A673 (cell line): ENCODE measurements around the gene FAM83F. TPM values are rescaled to one million over a fixed set of nuclear protein-coding genes. Genes with fewer than 3 reads are reported as not detected.

ENCODE experiments used
- BruUV-seq: library from RNA; stranded (reverse); fragments of 400-500 nt; replicated peaks from 2 replicates; lab custom pipeline; 2021; lab: Mats Ljungman, UMichigan
- CTCF ChIA-PET: fragments of 300-600 bp; sonication (Branson Sonifier 250); formaldehyde crosslinking; loops from one replicate; lab custom pipeline; 2022; ENCODE audit warnings: antibody characterized with exemption; lab: Charles Lee
- POLR2A ChIA-PET: fragments of 300-600 bp; sonication (Branson Sonifier 250); formaldehyde crosslinking; loops from one replicate; lab custom pipeline; 2022; ENCODE audit warnings: antibody characterized with exemption; ENCODE audit not compliant: low non-redundant PET; lab: Charles Lee
- DNase-seq: peaks from one replicate; pipeline ENCODE4 v3.0.0-alpha.2; 2015; ENCODE audit warnings: low spot score
- H3K27ac ChIP-seq: fragments of 200-600 bp; sonication (generic); 2 replicates; pipeline ENCODE4 v1.5.1; 2016; ENCODE audit warnings: mixed run types, low read depth, mild to moderate bottlenecking, mixed read lengths, antibody characterized with exemption, low read length; ENCODE audit not compliant: poor library complexity, severe bottlenecking
- H3K27me3 ChIP-seq: fragments of 200-600 bp; sonication (generic); replicated peaks from 2 replicates; pipeline ENCODE4 v1.6.1; 2017; ENCODE audit warnings: mixed run types, low read depth, mild to moderate bottlenecking, mixed read lengths, antibody characterized with exemption, low read length; ENCODE audit not compliant: insufficient read depth, poor library complexity
- H3K36me3 ChIP-seq: fragments of 200-600 bp; sonication (generic); 2 replicates; pipeline ENCODE4 v1.6.1; 2016; ENCODE audit warnings: mixed run types, mild to moderate bottlenecking, mixed read lengths, antibody characterized with exemption, low read length; ENCODE audit not compliant: insufficient read depth, poor library complexity, severe bottlenecking
- H3K4me1 ChIP-seq: fragments of 200-600 bp; sonication (generic); 2 replicates; pipeline ENCODE4 v1.6.1; 2017; ENCODE audit warnings: mixed run types, mild to moderate bottlenecking, mixed read lengths, antibody characterized with exemption, low read length; ENCODE audit not compliant: insufficient read depth, poor library complexity, severe bottlenecking
- H3K4me3 ChIP-seq: fragments of 200-600 bp; sonication (generic); 2 replicates; pipeline ENCODE4 v1.5.1; 2016; ENCODE audit warnings: low read depth, mixed run types, mild to moderate bottlenecking, mixed read lengths, low read length; ENCODE audit not compliant: poor library complexity, severe bottlenecking
- H3K9me3 ChIP-seq: fragments of 200-600 bp; sonication (generic); 2 replicates; pipeline ENCODE4 v1.6.1; 2016; ENCODE audit warnings: mixed run types, low read depth, mild to moderate bottlenecking, mixed read lengths, antibody characterized with exemption, low read length; ENCODE audit not compliant: poor library complexity, severe bottlenecking
- EZH2 ChIP-seq: fragments of 200-600 bp; sonication (generic); IDR thresholded peaks from 2 replicates; pipeline ENCODE4 v1.6.1; 2017; ENCODE audit warnings: borderline replicate concordance, low read depth, mild to moderate bottlenecking, mixed read lengths, antibody characterized with exemption, low read length; ENCODE audit not compliant: poor library complexity, severe bottlenecking
- intact Hi-C: fragments of 100-400 bp; cut with micrococcal nuclease; formaldehyde crosslinking; loops from one replicate; pipeline ENCODE4 v1.10.0; 2022; ENCODE audit not compliant: unreplicated experiment
- total RNA-seq: library from RNA; stranded (reverse); gene quantifications from 2 replicates; pipeline ENCODE4 v1.2.3, GENCODE V29; 2021
- TF ChIP-seq, protein P1 (sequence below): fragments of 300-800, 200-600 bp; sonication (generic); conservative IDR thresholded peaks from 2 replicates; pipeline ENCODE4 v1.5.1; 2017; ENCODE audit warnings: low read depth, mild to moderate bottlenecking, antibody characterized with exemption, low read length, moderate library complexity, mixed read lengths

FAM83F gene
- total RNA-seq, 1 experiment from 2014 or later, result not detected

DNA sequence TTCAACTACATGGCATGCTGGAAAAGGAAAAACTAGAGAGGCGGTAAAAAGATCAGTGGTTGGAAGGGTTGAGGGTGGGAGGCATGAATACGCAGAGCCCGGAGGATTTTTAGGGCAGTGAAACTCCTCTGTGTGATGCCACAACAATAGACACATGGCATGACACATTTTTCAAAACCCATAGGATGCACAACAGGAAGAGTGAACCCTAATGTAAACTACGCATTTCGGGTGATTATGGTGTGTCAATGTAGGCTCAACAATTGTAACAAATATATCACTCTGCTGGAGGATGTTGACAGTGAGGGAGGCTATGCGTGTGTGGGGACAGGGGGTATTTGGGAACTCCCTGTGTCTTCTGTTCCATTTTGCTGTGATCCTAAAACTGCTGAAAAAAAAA is 15.7 kb upstream of the FAM83F start:
- no TSS peak for BruUV-seq
- Histone ChIP-seq H3K9me3 (no peaks in the 10 kb centered on the region), H3K27ac (no peak overlapping the region), H3K36me3 (no peaks in the 10 kb centered on the region), H3K27me3 (peaks cover 56% of the 10 kb centered on the region), H3K4me1 (no peaks in the 10 kb centered on the region), H3K4me3 (no peak overlapping the region)
- no peak for DNase-seq
- no peak for TF ChIP-seq EZH2
- TF ChIP-seq, protein P1, sequence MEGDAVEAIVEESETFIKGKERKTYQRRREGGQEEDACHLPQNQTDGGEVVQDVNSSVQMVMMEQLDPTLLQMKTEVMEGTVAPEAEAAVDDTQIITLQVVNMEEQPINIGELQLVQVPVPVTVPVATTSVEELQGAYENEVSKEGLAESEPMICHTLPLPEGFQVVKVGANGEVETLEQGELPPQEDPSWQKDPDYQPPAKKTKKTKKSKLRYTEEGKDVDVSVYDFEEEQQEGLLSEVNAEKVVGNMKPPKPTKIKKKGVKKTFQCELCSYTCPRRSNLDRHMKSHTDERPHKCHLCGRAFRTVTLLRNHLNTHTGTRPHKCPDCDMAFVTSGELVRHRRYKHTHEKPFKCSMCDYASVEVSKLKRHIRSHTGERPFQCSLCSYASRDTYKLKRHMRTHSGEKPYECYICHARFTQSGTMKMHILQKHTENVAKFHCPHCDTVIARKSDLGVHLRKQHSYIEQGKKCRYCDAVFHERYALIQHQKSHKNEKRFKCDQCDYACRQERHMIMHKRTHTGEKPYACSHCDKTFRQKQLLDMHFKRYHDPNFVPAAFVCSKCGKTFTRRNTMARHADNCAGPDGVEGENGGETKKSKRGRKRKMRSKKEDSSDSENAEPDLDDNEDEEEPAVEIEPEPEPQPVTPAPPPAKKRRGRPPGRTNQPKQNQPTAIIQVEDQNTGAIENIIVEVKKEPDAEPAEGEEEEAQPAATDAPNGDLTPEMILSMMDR, result no peak
- intact Hi-C loops, result no loop called here
- POLR2A ChIA-PET, result no interaction called here
- CTCF ChIA-PET, result no interaction called here

DNA sequence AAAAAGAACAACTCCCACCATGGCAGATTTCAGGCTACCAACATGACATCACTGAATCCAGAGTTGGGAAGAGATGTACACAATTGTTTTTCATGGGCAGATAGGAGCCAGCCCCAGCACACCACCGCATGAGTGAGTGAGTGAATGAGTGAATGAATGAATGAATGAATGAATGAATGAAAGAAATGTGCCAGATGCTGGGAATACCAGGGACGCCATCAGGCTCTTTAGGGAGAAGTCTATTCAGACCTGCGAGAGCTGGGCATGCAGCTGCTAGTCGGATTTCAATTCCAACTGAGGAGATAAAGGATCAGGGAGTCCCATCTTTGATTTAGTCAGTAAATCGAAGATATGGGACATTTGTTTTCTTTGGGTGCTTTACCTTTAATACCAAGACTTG is 15.3 kb upstream of the FAM83F start:
- Histone ChIP-seq H3K36me3 (no peaks in the 10 kb centered on the region), H3K9me3 (no peaks in the 10 kb centered on the region), H3K27ac (no peak overlapping the region), H3K27me3 (peaks cover 52% of the 10 kb centered on the region), H3K4me1 (no peaks in the 10 kb centered on the region), H3K4me3 (no peak overlapping the region)
- POLR2A ChIA-PET, result no interaction called here
- TF ChIP-seq EZH2, result no peak
- TF ChIP-seq, protein P1, result no peak
- no TSS peak for BruUV-seq
- no peak for DNase-seq
- intact Hi-C loops, result no loop called here
- CTCF ChIA-PET, result no interaction called here

DNA sequence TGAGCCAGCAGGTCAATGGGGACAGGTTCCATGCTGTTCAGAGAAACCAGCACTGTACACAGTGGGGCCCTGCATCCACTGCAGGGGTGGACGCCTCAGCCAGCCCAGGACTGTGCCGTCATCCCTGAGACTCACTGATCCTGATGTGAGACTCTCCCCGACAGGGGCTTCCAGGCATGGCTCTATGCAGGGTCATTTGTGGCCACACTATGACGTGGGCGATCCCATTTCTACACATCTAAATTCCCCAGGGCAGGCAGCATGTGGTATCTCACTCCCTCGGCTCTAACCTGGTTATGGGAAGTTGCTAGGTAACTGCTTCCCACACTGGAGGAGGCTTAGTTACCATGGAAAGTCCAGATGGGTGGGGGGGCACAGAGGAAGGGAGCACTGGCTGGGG is 14.2 kb upstream of the FAM83F start:
- BruUV-seq, result no TSS peak
- TF ChIP-seq, protein P1, result no peak
- no peak for TF ChIP-seq EZH2
- peaks cover 45% of the 10 kb centered on the region for H3K27me3 ChIP-seq
- DNase-seq, result no peak
- H3K27ac ChIP-seq, result no peak overlapping the region
- no peaks in the 10 kb centered on the region for H3K36me3 ChIP-seq
- CTCF ChIA-PET, result no interaction called here
- H3K9me3 ChIP-seq, result no peaks in the 10 kb centered on the region
- H3K4me1 ChIP-seq, result no peaks in the 10 kb centered on the region
- no peak overlapping the region for H3K4me3 ChIP-seq
- intact Hi-C loops, result no loop called here
- POLR2A ChIA-PET, result no interaction called here
